Smooth muscle cell of the pulmonary artery (primary cell): ENCODE measurements around the gene TSSK3. TPM values are rescaled to one million over a fixed set of nuclear protein-coding genes. Genes with fewer than 3 reads are reported as not detected.

ENCODE experiments used
- total RNA-seq: library from RNA; depleted of rRNA; stranded (reverse); fragments of >200 nt; gene quantifications from 2 replicates; pipeline ENCODE4 v1.2.3, GENCODE V29; 2014

Gene TSSK3, protein sequence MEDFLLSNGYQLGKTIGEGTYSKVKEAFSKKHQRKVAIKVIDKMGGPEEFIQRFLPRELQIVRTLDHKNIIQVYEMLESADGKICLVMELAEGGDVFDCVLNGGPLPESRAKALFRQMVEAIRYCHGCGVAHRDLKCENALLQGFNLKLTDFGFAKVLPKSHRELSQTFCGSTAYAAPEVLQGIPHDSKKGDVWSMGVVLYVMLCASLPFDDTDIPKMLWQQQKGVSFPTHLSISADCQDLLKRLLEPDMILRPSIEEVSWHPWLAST
- 0.13 and 0.17 TPM in 2 replicates for total RNA-seq

DNA sequence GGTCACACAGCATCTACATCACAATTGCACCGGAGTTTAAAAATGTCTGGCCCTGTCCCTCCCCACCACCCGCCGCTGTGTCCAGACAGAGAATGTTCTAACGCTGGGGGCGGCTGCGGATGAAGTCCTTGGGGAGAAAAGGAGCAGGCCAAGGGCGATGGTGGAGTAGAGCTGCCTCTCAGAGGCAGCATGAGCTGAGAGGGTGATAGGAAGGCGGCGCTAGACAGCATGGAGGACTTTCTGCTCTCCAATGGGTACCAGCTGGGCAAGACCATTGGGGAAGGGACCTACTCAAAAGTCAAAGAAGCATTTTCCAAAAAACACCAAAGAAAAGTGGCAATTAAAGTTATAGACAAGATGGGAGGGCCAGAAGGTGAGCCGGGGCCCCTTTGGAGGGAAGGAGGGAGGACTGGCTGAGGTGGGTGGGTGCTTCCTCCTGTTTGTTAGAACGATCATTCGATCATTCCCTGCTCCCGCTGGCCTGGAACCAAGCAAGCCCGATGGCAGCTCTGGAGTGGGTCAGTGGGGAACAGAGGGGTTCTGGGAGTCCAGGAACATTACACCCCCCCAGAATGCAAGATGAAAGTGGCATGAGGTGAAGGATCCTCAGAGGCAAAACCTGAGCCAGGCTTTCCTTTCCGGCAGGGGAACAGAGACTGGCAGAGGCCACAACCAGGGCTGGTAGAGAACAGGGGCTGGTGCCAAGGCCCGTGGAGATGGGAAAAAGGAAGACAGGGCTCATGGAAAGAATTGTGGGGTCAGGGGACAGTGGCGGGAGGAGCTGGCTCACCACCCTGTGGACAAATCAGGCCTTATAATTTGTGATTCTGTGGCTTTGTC lies at the start of gene TSSK3, which contains the start of gene FAM229A:
Gene TSSK3 (plus strand): TSS at position 66 of the 840 bp plus-strand sequence. CDS start 163 bp downstream, at position 229.
Gene FAM229A (minus strand): TSS at position 12 of the 840 bp plus-strand sequence. CDS start 394 bp downstream, outside the sequence.

GRCh38 chr1:32335790-32336590 lies 26.3 kb upstream of the TSSK3 start, which contains the start of gene MARCKSL1:
Gene MARCKSL1, minus strand, starts transcription at chr1:32336233. Its CDS starts 200 bp downstream, at chr1:32336033.

DNA sequence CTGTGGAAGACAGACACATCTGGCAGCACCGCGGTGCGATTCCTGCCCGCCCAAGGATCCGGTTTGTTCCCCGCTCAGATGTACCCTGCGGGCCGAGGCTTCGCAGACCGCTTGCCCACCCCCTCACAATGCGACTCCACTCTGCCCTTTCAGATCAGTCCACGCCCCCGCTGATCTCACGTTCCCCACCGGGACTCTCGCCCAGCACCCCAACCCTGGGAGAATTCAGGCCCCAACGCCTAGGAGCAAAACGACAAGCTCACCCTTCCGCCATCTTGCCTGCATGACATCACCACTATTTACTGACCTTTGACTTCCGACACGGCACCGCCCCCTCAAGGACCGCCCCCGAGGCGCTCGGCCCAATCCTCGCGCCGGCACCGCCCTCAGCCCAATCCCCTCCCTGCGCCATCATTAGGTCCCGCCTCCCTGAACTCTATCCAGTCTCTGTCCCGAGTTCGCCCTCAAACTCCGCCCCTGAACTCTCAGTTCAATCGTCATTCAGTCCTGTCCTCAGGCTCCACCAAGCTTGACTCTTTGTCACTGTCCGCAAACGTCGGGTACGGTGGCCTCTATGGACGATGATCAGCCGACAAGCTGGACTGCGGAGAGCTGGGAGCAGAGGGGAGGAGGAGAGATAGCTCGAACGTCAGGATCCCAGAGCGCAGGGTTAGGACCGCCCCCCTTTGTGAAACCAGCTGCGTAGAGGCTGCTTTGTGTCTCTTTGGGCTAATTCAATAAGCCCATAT lies 32.0 kb downstream of the TSSK3 start, which contains the start of gene BSDC1:
Gene BSDC1 (minus strand): TSS at position 301 of the 749 bp plus-strand sequence. CDS start 27 bp downstream, at position 274.

Other genes with a start within 250 kb of the TSSK3 start
- gene TXLNA, start 182.9 kb upstream of the TSSK3 start, total RNA-seq, result 82.8 and 85.0 TPM in 2 replicates
- gene CCDC28B, start 161.9 kb upstream of the TSSK3 start, total RNA-seq, result 8.5 and 8.9 TPM in 2 replicates
- gene IQCC, start 156.9 kb upstream of the TSSK3 start, total RNA-seq, result 1.4 and 1.7 TPM in 2 replicates
- gene DCDC2B, start 153.4 kb upstream of the TSSK3 start, total RNA-seq, result not detected in 2 replicates
- 19.1 and 24.2 TPM in 2 replicates for gene TMEM234, start 140.2 kb upstream of the TSSK3 start, total RNA-seq
- gene EIF3I, start 140.1 kb upstream of the TSSK3 start, total RNA-seq, result 227 and 240 TPM in 2 replicates
- 0.98 and 2.3 TPM in 2 replicates for gene FAM167B, start 115.3 kb upstream of the TSSK3 start, total RNA-seq
- not detected in 2 replicates for gene LCK, start 111.3 kb upstream of the TSSK3 start, total RNA-seq
- 67.1 and 74.5 TPM in 2 replicates for gene HDAC1, start 70.5 kb upstream of the TSSK3 start, total RNA-seq
- gene MARCKSL1, start 26.3 kb upstream of the TSSK3 start, total RNA-seq, result 15.4 and 25.0 TPM in 2 replicates
- gene FAM229A, start 54 bp upstream of the TSSK3 start, total RNA-seq, result 0.98 and 1.1 TPM in 2 replicates
- 68.2 and 68.3 TPM in 2 replicates for gene BSDC1, start 31.9 kb downstream of the TSSK3 start, total RNA-seq
- gene ZBTB8B, start 102.5 kb downstream of the TSSK3 start, total RNA-seq, result 0.07 TPM in 2 replicates
- gene ZBTB8A, start 176.9 kb downstream of the TSSK3 start, total RNA-seq, result 6.9 and 7.2 TPM in 2 replicates